ENCODE results near the gene ZNF462.

GRCh38 chr9:106962615-106963363, 99.8 kb downstream of the ZNF462 start:
- TF ChIP-seq CTCF (IDR thresholded peaks at IDR 0.05): no peak
- no peak for TF ChIP-seq POLR2A (IDR thresholded peaks at IDR 0.05)

Measured in vagina (tissue), 2 donors.